HL-60/S4 treated with retinoic acid at 250 ng/mL for 4 days and 3 days (cell line): Measurements from ENCODE around the gene ABLIM1.

Source experiments
- in situ Hi-C: fragments of 300-500 bp; cut with MboI; formaldehyde crosslinking; loops from 2 replicates; pipeline ENCODE4 v1.7.0; 2022; ENCODE audit warnings: low sequenced_read_pairs

The ABLIM1 gene

DNA sequence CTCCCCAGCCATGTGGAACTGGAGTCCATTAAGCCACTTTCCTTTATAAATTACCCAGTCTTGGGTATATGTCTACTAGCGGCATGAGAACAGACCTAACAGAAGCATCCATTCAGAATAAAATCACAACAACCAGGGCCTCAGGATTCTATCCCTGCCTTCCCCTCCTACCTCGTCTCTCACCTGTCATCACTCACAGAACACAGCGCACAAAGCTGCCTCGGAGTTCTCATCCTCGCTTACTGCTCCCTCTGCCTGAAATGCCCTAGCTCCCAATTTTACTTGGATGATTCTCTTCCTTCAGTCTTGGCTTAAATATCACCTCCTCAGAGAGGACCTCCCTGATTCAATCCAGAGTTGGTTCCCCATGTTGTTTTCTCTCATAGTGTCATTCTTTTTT lies 183.1 kb downstream of the ABLIM1 start:
- in situ Hi-C loops = loop anchor here (25.0 kb wide), 1 partner anchor 212 kb away; no protein-coding TSS in a partner anchor

DNA sequence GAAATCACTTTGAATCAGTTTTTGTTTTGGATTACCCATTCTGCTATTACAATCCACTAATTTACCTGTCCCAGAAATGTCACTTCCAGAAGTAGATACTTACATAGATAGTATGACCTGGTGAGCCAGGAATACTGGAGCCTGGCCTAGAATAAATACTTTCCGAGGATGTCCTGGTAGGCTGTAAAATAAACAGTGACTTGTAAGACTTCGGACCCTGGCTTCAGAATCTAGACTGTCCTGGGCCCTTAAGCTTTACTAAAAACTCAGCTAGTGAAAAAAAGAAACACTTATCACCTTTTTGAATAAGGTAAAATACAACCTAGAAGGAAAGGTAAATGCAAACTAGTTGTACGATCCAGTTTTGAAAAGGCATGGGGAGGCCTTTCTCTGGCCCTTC lies 184.3 kb downstream of the ABLIM1 start:
- in situ Hi-C loops = loop anchor here (25.0 kb wide), 1 partner anchor 214 kb away; no protein-coding TSS in a partner anchor

DNA sequence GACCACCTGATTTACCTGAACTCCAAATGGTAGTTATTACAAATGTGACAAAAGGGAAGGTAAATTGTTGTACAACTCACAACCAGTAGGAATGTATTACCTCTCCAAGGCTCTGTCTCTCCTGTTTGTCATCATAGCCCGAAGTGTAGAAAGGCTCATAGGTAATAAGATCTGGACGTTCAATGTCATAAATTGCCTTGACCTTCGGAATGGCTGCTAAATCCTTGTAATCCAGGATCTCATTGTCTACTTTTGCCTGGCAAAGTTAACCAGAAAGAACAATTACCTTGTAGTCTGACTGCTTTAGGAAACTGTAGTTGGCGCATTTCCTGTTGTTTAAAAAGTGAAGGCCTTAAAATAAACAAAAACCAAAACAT lies 185.2 kb downstream of the ABLIM1 start:
- in situ Hi-C loops = loop anchor here (25.0 kb wide), 1 partner anchor 214 kb away; no protein-coding TSS in a partner anchor

DNA sequence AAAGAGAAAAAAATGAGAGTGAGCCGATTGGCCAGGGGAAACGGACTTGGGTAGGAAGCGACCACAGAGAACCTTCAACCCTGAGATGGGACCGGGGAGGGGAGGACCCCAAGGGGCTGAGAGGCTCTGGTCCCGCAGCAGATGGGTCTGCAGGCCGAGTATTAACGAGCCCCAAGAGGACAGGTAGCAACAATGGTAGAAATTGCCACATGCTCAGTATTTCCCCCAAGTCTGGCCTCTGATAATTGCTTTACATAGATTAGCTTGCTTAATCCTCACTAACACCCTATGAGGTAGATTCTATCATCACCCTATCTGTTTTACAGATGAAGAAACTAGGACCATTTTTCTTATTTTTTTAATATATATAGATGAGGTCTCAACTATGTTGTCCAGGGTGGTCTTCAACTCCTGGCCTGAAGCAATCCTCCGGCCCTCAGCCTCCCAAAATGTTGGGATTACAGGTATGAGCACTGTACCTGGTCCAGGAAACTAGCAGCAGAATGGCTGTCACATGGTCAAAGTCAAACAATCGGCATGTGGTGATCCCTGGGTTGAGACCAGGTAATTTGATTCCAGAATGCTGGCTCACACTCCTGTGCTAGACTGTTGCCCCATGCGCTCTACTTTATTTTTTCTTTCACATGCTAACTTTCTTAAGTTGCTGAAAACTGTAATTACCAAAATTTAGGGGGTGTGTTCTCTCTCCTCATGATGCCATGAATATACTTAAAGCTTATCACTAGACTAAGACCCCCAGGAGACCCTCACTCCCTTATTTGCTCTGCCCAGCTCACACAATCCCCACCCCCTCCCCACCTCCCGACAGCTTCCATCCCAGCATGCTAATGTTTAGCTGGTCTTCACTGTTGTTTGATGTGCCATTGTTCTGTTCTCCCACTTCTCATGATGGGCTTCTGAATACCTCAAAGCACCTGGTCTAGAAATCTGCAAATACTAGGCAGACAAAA lies 185.9 kb downstream of the ABLIM1 start:
- in situ Hi-C loops = loop anchor here (25.0 kb wide), 1 partner anchor 215 kb away; no protein-coding TSS in a partner anchor

DNA sequence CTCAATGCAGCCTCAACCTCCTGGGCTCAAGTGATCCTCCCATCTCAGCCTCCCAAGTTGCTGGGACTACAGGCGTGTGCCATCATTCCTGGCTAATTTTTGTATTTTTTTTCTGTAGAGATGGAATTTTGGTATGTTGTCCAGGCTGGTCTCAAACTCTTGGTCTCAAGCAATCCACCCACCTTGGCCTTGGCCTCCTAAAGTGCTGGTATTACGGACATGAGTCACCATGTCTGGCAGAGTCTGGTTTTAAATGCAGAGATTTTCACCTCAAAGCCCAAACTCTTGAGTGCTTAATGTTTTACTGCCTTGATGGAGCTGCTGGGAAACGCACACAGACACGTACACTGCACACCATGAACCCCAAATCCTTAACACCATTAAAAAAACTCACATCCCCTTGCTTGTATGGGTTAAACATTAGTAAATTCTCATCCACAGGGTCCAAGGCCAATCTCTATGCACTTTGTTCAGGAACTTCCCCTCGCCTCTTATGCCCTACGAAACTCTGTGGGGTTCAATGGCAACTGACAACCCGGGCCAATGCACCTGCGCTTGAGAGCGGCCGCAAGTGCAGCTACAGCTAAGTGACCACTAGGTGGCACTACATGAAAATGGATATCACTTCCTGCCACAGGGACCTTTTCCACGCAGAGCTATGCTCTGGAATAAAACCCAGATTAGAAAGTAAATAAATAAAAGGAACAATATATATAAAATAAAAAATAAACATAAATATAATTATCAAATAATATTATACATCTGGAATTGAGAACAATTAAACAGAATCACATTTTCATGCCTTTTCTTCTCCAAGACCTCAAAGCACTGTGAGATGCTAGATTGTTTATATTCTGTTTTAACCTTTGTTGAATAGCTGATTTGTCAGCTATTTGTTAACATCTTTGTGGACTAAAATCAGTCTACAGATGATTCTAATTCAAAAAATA lies 186.8 kb downstream of the ABLIM1 start:
- in situ Hi-C loops = loop anchor here (25.0 kb wide), 1 partner anchor 216 kb away; no protein-coding TSS in a partner anchor

DNA sequence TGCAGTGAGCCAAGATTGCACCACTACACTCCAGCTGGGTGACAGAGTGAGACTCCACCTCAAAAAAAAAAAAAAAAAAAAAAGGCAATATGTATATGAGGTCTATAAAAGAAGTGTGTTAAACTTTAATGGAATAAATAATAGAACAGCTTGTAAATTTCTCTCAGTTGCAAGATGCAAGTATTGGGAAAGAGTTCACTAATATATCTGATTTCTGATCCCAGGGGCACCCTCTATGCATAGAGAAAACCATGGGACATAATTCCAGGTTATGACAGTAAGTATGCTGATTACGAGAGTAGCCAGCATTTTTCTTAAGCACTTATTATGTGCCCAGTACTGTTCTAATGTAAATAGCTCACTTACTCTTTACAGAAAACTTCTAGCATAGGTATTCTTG lies 187.7 kb downstream of the ABLIM1 start:
- in situ Hi-C loops = loop anchor here (25.0 kb wide), 1 partner anchor 217 kb away; no protein-coding TSS in a partner anchor

DNA sequence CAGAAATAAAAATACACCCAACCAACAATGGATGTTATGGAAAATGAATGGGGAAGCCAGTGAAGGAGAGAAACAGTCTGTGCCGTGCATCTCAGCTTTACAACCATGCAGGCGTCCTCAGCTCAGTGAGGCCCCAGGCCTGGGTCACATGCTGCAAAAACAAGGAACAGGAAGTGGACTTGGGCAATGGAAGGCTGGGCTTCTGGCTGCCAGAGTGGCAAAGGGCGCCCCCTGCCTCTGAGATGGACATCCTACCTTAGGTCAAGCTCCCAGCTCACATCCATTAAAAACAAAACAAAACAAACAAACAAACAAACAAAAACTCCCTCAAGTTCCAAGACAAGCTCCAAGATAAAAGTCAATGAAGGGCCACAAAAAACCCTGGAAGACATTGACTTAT lies 199.1 kb downstream of the ABLIM1 start:
- in situ Hi-C loops = loop anchor here (25.0 kb wide), 1 partner anchor 228 kb away; no protein-coding TSS in a partner anchor

DNA sequence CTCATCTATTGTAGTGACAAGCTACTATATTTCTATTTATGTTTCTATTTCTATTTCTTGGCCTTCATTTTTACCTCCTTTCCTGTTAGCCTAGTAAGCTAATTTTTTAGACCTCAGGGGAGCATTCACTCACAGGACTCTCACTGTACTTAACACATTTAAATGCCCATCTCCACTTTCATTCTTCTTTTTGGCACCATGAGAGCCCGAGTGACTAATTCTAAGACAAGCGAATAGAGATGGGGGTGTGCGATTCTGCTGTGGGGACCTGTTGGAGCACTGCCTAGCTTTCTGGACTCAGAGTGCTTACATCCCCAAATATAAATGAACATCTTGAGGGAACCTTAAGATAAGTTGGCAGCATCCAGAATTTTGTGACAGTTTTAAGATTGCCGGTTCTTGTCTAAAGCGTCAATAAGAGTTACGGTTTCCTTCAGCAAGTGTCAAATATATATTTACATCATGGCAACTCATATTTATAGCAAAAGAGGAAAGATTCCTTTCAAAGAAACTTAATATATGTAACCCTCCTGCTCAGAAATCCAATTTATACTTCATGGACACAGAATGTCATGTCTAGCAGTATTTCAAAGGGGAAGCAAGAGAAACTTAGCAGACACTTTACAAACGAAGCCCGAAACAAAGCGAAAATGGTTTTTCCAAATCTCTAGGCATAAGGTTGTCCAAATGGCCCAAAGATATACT lies 199.7 kb downstream of the ABLIM1 start:
- in situ Hi-C loops = loop anchor here (25.0 kb wide), 1 partner anchor 229 kb away; no protein-coding TSS in a partner anchor

DNA sequence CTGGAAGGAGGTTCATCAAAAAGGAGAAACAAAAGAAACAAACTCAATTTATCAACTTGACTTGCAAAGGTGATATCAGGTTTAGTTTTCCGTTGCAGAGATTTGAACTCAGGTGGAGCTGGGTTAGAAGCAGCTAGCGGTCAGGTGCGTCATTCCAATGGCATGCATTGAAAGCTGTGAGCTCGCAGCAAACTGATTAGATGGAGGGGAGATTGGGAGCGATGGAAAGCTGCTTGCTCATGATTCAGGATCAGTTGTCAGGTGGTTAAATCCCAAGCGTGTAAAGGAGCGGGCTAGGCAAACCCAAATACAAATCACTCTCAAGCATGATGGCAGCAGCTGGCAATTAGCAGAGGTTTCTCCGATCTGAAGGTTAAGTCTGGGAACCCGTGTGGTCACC lies 204.5 kb downstream of the ABLIM1 start:
- in situ Hi-C loops = loop anchor here (25.0 kb wide), 1 partner anchor 234 kb away; no protein-coding TSS in a partner anchor

DNA sequence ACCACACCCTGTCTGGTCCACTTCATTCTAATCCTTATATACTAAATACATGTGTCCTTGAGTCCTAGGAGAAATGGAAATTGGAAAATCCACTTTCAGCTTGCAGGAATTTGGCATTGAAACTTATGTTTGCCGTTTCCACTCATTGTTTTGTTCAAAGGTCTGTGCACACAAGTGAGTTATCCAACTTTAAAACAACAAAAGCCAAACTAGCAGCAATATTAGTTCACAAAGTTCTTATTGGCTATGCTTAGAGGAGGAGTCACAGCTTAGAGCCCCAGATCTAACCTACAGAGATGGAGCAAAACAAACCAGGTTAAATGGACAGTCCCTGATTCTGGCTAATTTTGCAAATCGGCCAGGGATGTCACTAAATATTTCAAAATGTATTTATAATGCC lies 209.2 kb downstream of the ABLIM1 start:
- in situ Hi-C loops = no loop called here

DNA sequence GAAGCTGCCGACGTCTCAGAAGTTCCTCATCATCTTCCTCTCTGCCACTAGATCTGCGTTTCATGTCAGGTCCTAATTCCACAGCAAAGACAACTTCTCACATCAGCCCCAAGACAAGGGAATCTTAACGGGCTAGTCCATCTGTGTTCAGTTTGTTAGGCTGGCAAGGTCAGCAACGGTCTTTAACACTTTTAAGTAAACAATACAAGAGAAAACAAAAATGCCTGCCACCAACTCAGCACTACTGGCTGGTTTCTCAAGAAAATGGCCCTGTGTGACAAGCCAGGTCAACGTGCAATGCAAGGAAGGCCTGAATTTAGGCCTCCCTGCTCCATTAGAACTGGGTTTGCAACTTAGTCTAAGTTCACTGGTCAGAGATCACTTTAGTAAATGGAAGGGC lies 212.7 kb downstream of the ABLIM1 start:
- in situ Hi-C loops = no loop called here

DNA sequence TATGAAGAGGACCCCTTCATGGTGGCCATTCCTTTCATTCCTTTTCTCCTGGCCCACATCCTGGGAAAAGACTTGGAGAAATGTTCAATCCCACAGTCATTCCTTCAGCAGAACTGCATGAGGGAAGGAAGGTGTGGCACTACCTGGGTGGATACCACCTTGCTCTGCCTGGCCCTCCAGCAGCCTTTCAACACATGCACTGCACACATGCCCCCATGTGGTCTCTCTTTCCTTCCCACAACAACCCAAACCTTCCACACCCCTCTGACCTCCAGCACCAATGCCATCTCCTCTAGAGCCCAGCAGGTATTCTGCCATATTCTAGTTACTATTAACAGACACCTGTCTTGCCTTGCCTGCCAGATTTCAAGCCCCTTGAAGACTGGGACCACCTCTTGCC lies 213.3 kb downstream of the ABLIM1 start:
- in situ Hi-C loops = no loop called here

DNA sequence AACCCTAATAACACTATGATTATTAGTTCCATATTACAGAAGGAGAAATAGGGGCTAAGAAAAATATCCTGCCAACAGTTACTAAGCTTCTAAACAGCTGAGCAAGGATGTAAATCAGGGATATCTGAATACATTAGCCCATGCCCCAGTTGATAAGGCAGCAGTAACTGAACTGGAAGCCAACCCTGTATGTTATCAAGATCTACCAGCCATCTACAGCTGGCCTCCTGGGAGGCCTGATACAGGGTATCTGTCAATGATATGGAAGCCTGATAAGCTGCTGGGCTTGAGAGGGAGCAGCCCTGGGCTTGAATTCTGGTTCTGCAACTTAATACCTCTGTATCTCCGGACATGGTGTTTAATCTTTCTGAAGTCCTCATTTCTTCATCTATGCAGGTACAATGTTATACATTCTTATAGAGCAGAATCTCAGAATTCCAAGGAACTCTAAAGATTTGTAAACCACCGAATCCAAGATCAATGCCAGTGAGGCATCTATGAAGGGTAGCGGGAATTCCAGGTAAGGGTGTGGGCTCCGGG lies 215.9 kb downstream of the ABLIM1 start:
- in situ Hi-C loops = no loop called here

DNA sequence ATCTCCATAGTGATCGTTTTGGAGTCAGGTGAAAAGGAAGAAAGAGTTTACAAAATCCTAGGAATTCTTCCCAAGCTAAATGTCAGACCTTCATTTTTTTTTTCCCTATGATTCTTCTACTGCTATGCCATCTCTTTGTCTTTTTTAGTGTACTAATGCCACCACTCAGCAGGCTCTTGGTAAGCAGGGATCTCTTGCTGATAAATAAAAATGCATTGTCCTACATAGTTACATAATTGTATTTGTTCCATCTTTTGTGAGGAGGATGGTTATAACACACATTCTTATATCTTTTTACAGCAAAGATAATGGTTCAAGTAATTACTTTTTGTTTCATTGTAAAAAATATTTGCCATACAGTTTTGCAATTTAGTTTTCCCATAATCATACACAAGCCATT lies 217.0 kb downstream of the ABLIM1 start:
- in situ Hi-C loops = no loop called here

DNA sequence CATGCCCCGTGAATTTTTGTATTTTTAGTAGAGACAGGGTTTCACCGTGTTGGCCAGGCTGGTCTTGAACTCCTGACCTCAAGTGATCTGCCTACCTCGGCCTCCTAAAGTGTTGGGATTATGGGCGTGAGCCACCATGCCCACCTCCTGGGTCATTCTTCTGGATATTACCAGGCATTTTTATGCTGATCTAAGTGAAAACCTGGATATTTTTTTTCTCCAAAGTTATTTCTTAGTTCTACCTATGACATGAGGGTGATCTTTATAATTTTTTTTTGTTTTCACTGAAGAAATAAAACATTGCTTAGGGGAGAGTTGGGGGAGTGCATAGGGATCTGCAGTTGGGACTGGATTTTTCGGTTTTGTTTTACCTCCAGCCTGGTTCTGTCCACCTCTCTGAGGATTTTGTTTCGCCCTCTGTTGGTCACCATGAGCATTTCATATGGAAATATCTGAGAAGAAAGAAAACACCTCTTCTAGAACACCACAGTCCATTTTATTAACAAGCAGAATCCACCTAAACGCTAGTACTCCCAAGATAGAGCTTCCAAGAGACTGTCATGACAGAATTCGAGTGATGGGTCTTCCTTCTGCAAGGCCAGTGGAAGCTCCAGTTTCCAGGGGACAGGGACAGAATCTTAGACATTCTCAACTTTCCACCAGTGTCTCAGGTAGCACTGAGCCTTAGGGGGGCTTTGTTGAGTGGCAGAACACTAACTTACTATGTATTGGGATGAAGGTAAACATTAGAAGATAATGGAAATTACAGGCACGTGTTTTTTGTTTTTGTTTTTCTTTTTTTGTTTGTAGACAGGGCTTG lies 220.4 kb downstream of the ABLIM1 start:
- in situ Hi-C loops = no loop called here

DNA sequence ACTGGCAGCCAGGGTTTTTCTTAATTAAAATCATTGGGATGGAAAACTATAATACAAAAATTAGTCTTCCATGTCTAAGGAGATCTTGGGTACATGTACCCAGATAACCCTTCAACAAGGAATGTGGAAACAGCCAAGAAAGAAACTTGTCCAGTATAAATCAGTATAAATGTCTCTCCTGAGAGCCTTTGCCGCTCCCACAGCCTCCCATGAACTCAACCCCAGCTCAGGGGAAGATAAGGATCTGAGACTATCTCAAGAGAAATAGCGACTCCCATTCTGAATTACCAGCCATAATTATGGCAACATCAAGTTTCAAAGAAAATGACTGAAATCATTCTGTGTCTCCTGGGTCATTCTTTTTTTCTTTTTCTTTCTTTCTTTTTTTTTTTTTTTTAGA lies 221.1 kb downstream of the ABLIM1 start:
- in situ Hi-C loops = no loop called here

DNA sequence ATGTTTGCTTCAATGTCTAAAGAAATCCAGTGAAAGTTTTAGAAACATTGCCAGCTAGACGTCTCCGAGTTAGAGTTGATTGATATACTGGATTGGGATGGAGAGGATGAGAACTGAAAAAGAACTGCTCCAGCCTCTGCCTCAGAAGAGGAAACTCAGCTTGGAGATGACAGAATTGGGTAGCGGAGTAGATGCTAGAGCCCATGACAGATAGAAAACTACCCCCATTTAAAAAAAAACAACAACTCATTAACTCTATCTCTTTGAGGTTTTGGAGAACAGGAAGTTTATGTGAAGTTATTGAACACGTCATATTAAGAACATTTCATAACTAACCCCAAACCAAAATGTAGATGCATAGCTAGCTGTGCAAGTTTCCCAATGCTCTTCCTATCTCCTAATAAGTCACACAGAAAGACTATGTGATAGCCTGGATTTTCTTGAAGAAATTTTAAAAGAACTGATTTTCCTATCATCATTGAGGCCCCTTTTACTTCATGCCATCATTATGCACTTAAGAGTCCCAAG lies 225.4 kb downstream of the ABLIM1 start:
- in situ Hi-C loops = no loop called here

DNA sequence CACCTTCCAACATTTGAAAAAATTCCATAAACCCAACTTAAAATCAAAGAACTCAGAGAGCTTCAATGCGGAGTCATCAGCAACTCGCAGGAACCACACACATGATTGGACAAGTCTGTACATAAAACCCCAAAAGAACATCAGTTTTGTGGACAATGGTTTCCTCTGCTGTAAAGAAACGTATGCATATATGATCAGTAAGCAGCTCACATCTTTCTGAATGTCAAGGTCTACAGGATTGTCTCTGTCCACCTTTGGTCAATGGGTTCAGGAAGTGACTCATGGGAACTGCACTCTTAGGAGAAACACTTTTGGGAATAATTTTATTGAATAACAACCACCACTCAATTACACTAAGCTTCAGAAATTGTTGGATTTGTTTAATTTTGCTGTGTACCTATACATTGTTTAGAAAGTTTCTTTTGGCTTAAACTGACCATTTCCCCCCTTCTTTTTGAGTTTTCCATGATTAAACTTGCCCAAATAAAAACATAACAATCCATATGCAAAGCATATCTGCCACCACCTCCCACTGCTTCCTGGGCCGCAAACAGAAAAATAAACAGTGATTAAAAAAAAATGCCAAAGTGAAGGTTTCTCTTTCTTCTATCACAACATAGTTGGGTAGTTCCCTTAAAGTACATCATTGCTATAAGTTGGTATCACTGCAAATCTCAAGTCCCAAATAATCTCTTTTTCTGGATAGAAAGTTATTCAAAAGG lies 226.5 kb downstream of the ABLIM1 start:
- in situ Hi-C loops = no loop called here
